DMS153 treated with DMSO at 0.1 percent for 48 hours (cell line): ENCODE data around the gene STX11.
"Not testable (repeated sequence)": the region's sequence is repeated elsewhere in the genome, so short reads cannot be mapped to it uniquely, and the experiment has no call there.

Experiments
- DNase-seq: peaks from one replicate; lab custom pipeline; 2025; ENCODE audit not compliant: unreplicated experiment; lab: John Stamatoyannopoulos, UW

STX11 gene

GRCh38 chr6:144171406-144171805, 21.1 kb downstream of the STX11 start:
- DNase-seq = no peak

DNA sequence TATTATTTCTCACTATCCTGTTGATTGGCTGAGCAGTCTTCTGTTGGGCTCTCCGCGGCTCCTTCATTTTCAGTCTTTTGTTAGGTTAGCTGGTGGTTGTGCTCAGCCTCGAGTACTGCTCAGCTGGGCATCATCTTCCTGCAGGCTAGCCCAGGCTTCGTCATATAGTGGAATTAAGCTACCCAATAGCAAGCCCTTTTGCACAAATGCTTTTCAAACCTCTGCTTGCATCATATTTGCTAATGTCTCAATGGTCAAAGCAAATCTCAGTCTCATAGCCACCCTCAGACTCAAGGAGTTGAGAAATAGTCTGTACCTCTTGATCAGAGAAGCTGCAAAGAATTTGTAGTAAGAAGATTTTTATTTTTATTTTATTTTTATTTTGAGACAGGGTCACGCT, 23.7 kb downstream of the STX11 start:
- DNase-seq = no peak

GRCh38 chr6:144176043-144176442, 25.7 kb downstream of the STX11 start:
- no peak for DNase-seq

GRCh38 chr6:144177726-144178125, 27.4 kb downstream of the STX11 start:
- no peak for DNase-seq

- no peak for DNase-seq
These were observed 28.0 kb downstream of the STX11 start for GRCh38 chr6:144178323-144178722.

- no peak for DNase-seq
These were observed 28.9 kb downstream of the STX11 start for GRCh38 chr6:144179237-144179636.

DNA sequence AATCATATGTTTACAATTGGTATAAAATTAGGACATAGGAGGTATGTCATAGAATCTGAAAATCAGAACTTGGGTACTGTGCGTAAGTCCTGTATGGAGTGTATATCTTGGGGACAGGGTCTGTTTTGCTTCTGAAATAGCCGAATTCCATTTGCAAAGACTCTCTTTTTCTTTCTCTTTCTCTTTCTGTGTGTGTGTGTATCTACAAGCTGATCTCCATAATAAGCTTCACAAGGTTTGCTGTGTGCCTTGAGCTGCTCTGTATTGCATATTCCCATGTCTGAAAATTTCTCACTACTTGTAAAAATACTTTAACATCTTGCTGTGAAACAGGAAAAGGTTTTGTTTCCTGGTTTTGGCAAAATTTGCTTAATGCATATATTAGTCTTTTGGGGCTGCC, 29.5 kb downstream of the STX11 start:
- no peak for DNase-seq

DNA sequence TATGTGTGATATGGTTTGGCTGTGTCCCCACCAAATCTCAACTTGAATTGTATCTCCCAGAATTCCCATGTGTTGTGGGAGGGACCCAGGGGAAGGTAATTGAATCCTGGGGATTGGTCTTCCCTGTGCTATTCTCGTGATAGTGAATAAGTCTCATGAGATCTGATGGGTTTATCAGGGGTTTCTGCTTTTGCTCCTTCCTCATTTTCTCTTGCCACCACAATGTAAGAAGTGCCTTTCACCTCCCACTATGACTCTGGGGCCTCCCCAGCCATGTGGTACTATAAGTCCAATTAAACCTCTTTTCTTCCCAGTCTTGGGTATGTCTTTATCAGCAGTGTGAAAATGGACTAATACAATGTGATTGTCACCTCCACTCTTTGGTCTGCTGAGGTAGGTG, 30.0 kb downstream of the STX11 start:
- DNase-seq = not testable (repeated sequence)

DNA sequence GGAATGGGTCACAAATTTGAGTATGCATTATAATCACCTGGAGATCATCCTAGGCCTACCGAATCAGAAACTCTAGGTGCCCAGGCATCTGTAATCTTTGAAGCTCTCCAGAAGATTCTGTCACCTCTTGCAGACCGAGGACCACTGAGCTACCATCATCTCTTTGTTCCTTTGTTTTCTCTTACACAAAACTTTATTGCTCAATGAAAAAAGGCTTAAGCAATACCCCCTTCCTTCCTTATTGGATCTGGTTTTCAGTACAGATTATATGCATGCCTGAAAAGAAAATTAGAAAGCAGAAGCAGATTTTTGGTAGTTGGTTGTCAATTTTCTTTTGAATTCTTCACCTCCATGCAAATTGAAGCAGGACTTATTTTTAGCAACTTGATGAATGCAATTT, 31.3 kb downstream of the STX11 start:
- no peak for DNase-seq

DNA sequence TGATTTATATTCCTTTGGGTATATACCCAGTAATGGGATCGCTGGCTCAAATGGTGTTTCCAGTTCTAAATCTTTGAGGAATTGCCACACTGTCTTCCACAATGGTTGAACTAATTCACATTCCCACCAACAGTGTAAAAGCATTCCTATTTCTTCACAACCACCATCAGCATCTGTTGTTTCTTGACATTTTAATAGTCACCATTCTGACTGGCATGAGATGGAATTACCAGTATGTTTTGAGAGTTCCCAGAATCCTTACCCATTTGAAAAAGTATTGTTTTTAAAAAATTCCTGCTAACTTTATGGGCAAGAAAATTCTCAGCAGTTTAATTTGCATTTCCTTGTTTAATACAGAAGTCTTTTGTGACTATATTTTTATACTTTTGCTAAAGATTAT, 33.9 kb downstream of the STX11 start:
- DNase-seq = not testable (repeated sequence)

GRCh38 chr6:144185133-144185836, 35.0 kb downstream of the STX11 start:
- DNase-seq = no peak

DNA sequence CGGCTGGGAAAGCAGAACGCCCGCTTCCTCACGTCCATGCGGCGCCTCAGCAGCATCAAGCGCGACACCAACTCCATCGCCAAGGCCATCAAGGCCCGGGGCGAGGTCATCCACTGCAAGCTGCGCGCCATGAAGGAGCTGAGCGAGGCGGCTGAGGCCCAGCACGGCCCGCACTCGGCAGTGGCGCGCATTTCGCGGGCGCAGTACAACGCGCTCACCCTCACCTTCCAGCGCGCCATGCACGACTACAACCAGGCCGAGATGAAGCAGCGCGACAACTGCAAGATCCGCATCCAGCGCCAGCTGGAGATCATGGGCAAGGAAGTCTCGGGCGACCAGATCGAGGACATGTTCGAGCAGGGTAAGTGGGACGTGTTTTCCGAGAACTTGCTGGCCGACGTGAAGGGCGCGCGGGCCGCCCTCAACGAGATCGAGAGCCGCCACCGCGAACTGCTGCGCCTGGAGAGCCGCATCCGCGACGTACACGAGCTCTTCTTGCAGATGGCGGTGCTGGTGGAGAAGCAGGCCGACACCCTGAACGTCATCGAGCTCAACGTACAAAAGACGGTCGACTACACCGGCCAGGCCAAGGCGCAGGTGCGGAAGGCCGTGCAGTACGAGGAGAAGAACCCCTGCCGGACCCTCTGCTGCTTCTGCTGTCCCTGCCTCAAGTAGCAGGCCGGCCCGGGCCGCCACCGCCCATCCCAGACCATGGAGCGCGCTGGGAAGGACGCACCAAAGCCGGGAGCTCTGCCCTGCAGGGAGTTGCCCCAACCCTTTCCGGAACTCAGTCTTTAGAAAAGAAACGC, 36.7 kb downstream of the STX11 start:
- DNase-seq = no peak

DNA sequence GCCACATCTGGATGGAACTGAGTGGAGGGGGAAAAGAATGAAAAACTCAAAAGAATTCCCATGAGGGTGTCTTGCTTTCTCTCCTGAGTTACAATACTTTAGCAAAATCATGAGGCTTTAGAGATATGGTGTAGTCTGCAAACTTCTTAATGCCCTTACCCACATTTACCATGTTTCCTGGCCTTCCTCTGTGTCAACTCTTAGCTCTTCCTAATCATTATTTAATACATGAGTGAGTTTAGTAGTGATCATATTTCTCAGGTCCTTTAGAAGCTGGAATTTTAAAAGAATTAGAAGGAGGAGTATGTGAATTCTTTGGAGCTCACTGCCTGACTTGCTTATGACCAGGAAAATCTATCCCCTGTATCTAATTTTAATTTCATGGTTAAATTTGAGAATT, 39.0 kb downstream of the STX11 start:
- no peak for DNase-seq

- no peak for DNase-seq
These were observed 39.8 kb downstream of the STX11 start for GRCh38 chr6:144190080-144190479.

GRCh38 chr6:144190593-144190992, 40.3 kb downstream of the STX11 start:
- no peak for DNase-seq

- no peak for DNase-seq
These were observed 42.9 kb downstream of the STX11 start for GRCh38 chr6:144193181-144193580.

DNA sequence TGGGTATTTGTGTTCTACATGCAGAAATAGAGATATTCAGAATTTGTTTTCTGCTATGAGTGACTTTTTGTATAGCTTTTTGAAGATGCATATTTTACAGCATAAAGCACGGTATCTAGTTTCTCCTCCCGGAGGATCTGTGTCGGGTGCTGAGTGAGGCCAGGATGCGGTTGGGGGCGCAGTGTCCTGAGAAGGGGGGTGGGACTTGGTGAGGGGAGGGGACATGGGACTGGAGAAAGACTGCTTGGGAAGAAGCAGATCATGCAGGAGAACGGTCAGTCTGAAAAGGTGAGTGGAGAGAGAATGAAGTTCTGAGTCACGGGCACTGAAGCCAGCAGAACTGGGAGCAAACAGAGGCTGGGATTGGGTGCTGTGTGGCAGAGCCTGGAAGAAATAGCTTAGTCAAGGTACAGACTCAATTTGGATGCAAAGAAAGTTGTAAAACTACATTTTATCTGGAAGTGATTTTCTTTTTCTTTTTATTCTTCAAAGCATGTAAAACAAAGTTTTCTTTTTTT, 44.0 kb downstream of the STX11 start:
- DNase-seq = no peak

DNA sequence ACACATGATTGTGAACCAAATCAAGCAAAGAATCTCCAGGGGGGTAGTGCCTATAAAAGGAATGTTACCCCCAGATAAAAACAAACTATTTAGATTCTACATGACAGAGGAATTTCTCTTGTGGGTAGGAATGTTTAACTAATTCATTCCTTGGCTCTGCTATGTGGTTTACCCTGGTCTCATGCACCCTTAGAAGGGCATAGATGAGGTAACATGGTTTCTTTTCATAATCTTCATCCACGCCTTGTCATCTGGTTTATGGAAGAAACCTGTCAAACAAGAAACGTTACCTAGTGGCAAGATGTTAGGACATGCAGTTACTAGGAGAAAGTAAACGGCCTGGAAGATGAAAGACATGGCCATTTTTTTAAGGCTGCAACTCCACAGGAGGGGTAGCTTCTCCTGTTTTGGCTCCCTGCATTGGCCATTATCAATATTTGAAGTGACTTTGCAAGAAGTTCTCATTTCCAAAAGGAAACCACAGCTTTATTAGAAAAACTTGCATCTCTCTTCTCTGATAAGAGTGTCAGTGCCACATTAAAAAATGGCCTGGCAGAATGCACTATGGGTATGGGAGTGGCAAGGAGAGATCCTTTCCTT, 45.5 kb downstream of the STX11 start:
- DNase-seq = no peak

GRCh38 chr6:144197919-144198318, 47.6 kb downstream of the STX11 start:
- DNase-seq = no peak

DNA sequence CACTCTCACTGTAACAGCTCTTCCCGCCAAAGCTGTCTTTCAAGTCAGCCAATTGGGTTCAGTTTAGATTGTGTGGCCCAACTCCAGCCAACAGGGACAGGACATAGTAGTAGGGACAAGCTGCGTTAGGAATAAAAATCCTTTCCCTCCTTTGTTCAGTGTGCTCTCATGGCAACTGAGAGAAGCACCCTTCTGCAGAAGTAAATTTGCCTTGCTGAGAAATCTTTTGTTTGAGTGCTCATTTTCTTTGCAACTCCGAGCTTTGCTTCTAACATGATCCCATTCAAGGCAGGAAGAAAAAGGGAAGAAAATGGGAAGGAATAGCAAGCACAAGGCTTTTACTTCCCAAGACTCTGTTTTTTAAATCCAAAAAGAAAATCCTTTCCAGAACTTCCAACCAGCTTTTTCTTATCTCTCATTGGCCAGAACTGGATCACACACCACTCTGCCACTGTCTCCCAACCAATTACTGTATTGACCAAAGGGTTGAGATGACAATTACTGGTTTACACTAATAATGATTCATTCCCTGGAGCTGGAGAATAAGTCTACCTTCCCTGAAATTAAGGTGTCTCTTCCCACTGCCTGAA, 52.7 kb downstream of the STX11 start:
- DNase-seq = no peak

GRCh38 chr6:144211160-144211559, 60.8 kb downstream of the STX11 start:
- DNase-seq = no peak

GRCh38 chr6:144213315-144213714, 63.0 kb downstream of the STX11 start:
- DNase-seq = no peak
